ENCODE data around the gene SLC16A3. TPM values are rescaled to one million over a fixed set of nuclear protein-coding genes. Genes with fewer than 3 reads are reported as not detected.

The SLC16A3 gene
- total and polyA plus RNA-seq, 2 experiments from 2014 or later: 3.5 to 10.6 TPM

- Histone ChIP-seq H3K9me2 (ENCODE audit: insufficient read depth) (no peaks in the 10 kb centered on the region), H3K27me3 (ENCODE audit: insufficient read depth) (no peaks in the 10 kb centered on the region), H3K79me2 (replicated peaks; ENCODE audit: insufficient read depth) (peaks cover 44% of the 10 kb centered on the region), H2AFZ (no peak overlapping the region), H3K4me2 (no peak overlapping the region), H3K4me3 (no peak overlapping the region), H3K4me1 (ENCODE audit: insufficient read depth) (no peaks in the 10 kb centered on the region), H3K27ac (ENCODE audit: low read depth) (no peak overlapping the region), H3F3A (replicated peaks; ENCODE audit: low read depth) (peaks cover 4% of the 10 kb centered on the region; the same call in 1 of the 2 replicates), H4K20me1 (replicated peaks; ENCODE audit: insufficient read depth) (peaks cover 39% of the 10 kb centered on the region), H3K36me3 (ENCODE audit: insufficient read depth) (peaks cover 45% of the 10 kb centered on the region)
- Mint-ChIP-seq H3K36me3 (ENCODE audit: low read depth) (peaks cover 80% of the 10 kb centered on the region), H3K4me1 (no peaks in the 10 kb centered on the region; the same call in 2 of the 3 replicates), H3K4me3 (no peak overlapping the region), H3K27me3 (ENCODE audit: insufficient read depth, low read depth, poor library complexity) (peaks cover 7% of the 10 kb centered on the region), H3K27ac (no peak overlapping the region), H3K9me3 (0 out of 3 replicates have a peak, but pooled peaks cover 3% of the 10 kb centered on the region)
- TF ChIP-seq, protein P1, sequence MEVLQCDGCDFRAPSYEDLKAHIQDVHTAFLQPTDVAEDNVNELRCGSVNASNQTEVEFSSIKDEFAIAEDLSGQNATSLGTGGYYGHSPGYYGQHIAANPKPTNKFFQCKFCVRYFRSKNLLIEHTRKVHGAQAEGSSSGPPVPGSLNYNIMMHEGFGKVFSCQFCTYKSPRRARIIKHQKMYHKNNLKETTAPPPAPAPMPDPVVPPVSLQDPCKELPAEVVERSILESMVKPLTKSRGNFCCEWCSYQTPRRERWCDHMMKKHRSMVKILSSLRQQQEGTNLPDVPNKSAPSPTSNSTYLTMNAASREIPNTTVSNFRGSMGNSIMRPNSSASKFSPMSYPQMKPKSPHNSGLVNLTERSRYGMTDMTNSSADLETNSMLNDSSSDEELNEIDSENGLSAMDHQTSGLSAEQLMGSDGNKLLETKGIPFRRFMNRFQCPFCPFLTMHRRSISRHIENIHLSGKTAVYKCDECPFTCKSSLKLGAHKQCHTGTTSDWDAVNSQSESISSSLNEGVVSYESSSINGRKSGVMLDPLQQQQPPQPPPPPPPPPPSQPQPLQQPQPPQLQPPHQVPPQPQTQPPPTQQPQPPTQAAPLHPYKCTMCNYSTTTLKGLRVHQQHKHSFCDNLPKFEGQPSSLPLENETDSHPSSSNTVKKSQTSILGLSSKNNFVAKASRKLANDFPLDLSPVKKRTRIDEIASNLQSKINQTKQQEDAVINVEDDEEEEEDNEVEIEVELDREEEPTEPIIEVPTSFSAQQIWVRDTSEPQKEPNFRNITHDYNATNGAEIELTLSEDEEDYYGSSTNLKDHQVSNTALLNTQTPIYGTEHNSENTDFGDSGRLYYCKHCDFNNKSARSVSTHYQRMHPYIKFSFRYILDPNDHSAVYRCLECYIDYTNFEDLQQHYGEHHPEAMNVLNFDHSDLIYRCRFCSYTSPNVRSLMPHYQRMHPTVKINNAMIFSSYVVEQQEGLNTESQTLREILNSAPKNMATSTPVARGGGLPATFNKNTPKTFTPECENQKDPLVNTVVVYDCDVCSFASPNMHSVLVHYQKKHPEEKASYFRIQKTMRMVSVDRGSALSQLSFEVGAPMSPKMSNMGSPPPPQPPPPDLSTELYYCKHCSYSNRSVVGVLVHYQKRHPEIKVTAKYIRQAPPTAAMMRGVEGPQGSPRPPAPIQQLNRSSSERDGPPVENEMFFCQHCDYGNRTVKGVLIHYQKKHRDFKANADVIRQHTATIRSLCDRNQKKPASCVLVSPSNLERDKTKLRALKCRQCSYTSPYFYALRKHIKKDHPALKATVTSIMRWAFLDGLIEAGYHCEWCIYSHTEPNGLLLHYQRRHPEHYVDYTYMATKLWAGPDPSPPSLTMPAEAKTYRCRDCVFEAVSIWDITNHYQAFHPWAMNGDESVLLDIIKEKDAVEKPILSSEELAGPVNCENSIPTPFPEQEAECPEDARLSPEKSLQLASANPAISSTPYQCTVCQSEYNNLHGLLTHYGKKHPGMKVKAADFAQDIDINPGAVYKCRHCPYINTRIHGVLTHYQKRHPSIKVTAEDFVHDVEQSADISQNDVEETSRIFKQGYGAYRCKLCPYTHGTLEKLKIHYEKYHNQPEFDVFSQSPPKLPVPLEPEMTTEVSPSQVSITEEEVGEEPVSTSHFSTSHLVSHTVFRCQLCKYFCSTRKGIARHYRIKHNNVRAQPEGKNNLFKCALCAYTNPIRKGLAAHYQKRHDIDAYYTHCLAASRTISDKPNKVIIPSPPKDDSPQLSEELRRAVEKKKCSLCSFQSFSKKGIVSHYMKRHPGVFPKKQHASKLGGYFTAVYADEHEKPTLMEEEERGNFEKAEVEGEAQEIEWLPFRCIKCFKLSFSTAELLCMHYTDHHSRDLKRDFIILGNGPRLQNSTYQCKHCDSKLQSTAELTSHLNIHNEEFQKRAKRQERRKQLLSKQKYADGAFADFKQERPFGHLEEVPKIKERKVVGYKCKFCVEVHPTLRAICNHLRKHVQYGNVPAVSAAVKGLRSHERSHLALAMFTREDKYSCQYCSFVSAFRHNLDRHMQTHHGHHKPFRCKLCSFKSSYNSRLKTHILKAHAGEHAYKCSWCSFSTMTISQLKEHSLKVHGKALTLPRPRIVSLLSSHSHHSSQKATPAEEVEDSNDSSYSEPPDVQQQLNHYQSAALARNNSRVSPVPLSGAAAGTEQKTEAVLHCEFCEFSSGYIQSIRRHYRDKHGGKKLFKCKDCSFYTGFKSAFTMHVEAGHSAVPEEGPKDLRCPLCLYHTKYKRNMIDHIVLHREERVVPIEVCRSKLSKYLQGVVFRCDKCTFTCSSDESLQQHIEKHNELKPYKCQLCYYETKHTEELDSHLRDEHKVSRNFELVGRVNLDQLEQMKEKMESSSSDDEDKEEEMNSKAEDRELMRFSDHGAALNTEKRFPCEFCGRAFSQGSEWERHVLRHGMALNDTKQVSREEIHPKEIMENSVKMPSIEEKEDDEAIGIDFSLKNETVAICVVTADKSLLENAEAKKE (CRISPR knock-in tag; IDR thresholded peaks at IDR 0.05): no peak
- TF ChIP-seq EZH2 (IDR thresholded peaks at IDR 0.05; ENCODE audit: low read depth, unreplicated experiment) (no peak), EZH2phosphoT487 (IDR thresholded peaks at IDR 0.05; ENCODE audit: unreplicated experiment) (no peak), ETS1 (IDR thresholded peaks at IDR 0.05) (no peak), STAT1 (IDR thresholded peaks at IDR 0.05; ENCODE audit: unreplicated experiment) (no peak), REST (IDR thresholded peaks at IDR 0.05; ENCODE audit: unreplicated experiment) (no peak), ZNF114 (CRISPR knock-in tag; IDR thresholded peaks at IDR 0.05) (no peak), NANOG (IDR thresholded peaks at IDR 0.05; ENCODE audit: borderline replicate concordance) (no peak), ZNF331 (CRISPR knock-in tag; IDR thresholded peaks at IDR 0.05; ENCODE audit: low read depth) (no peak), JUNB (IDR thresholded peaks at IDR 0.05; ENCODE audit: unreplicated experiment) (no peak), CREB1 (CRISPR knock-in tag; IDR thresholded peaks at IDR 0.05; ENCODE audit: low read depth) (no peak), POLR2AphosphoS5 (IDR thresholded peaks at IDR 0.05; ENCODE audit: low read depth) (no peak)
- TF ChIP-seq, protein P2, sequence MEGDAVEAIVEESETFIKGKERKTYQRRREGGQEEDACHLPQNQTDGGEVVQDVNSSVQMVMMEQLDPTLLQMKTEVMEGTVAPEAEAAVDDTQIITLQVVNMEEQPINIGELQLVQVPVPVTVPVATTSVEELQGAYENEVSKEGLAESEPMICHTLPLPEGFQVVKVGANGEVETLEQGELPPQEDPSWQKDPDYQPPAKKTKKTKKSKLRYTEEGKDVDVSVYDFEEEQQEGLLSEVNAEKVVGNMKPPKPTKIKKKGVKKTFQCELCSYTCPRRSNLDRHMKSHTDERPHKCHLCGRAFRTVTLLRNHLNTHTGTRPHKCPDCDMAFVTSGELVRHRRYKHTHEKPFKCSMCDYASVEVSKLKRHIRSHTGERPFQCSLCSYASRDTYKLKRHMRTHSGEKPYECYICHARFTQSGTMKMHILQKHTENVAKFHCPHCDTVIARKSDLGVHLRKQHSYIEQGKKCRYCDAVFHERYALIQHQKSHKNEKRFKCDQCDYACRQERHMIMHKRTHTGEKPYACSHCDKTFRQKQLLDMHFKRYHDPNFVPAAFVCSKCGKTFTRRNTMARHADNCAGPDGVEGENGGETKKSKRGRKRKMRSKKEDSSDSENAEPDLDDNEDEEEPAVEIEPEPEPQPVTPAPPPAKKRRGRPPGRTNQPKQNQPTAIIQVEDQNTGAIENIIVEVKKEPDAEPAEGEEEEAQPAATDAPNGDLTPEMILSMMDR (conservative IDR thresholded peaks at IDR 0.05; ENCODE audit: low read depth in 2 of 2): no peak
- DNase-seq (ENCODE audit: low spot score): no peak
- ATAC-seq: no peak
Measured at GRCh38 chr17:82249896-82250581, 21.2 kb downstream of the SLC16A3 start.

All from GM23338 (cell line).